Forelimb muscle (tissue), 1 donor: ENCODE measurements around the gene C16orf95. TPM values are rescaled to one million over a fixed set of nuclear protein-coding genes. Genes with fewer than 3 reads are reported as not detected.
"Not testable (repeated sequence)": the region's sequence is repeated elsewhere in the genome, so short reads cannot be mapped to it uniquely, and the experiment has no call there.

Experiments used
- DNase-seq: peaks from one replicate; pipeline ENCODE4 v3.0.0-alpha.2; 2013; ENCODE audit warnings: low read depth
- polyA plus RNA-seq: library from polyadenylated mRNA; unstranded; fragments of 120-200 nt; gene quantifications from one replicate; pipeline ENCODE4 v1.2.1, GENCODE V29; 2013; ENCODE audit not compliant: insufficient read length

Gene C16orf95
- polyA plus RNA-seq, 1 donor, result 2.9 TPM

DNA sequence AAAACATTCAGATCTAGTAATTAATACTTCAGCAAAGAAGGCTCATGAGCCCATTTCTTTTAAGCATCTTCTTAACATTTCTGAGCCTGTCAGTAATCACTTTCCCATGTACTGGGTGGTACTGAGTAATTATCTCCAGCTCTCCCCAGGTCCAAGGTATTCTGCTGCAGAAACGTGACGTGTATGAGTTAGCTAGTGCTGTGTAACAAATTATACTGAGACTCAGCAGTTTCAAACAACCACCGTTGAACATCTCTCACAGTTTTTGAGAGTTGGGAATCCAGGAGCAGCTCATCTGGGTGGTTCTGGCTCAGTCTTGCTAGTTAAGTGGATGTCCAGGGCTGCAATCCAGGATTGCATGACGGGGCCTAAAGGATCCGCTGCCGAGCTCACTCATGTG lies 25.2 kb downstream of the C16orf95 start:
- no peak for DNase-seq

GRCh38 chr16:87288753-87289362 lies 28.3 kb downstream of the C16orf95 start:
- DNase-seq, result no peak

DNA sequence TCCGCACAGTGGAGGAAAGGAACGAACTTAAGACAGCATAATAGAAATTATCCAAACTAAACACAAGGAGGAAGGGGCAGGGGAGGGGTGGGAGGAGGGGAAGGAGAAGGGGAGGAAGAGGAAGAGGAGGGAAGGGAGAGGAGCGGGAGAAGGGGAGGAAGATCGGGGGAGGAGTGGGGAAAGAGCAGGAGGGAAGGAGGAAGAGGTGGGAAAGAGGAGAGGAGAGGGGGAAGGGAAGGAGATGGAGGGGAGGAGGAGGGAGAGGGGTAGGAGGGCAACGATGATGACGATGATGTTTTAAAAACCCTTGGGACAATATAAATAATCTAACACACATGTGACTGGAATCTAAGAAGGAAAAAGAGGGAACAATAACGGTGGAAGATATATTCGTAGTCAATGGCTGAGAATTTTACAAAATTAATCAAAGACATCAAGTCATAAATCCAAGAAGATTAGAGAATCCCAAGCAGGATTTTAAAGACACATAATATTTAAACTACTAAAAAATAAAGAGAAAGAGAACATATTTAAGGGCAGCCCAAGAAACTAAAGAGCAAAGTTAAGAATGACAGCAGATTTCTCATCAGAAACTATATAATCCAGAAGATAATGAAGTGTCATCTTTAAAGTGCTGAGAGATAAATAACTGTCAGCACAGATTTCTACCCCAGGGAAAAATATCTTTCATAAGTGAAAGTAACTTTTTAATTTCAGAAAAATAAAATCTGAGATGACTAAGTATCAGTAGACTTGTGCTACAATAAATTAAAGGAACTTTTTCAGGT lies 30.2 kb downstream of the C16orf95 start:
- no peak for DNase-seq

DNA sequence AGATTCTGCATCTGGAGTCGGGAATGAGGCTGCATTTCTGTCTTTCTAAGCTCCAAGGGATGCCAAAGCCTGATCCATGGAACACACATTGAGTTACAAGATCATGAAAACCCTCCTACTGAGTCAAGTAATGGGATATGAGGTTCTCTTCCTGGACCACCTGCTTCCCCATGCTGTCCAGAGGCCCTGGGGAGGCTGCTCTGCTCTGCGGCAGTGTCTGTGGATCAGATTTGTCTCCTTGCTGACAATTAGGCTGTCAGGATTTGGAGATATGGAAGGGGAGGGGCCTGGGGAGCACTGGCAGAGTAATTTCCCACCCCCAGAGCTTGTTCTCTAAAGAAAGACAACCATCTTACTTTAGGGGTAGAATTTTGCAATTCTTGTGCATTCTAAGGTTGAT lies 33.0 kb downstream of the C16orf95 start:
- DNase-seq, result no peak

DNA sequence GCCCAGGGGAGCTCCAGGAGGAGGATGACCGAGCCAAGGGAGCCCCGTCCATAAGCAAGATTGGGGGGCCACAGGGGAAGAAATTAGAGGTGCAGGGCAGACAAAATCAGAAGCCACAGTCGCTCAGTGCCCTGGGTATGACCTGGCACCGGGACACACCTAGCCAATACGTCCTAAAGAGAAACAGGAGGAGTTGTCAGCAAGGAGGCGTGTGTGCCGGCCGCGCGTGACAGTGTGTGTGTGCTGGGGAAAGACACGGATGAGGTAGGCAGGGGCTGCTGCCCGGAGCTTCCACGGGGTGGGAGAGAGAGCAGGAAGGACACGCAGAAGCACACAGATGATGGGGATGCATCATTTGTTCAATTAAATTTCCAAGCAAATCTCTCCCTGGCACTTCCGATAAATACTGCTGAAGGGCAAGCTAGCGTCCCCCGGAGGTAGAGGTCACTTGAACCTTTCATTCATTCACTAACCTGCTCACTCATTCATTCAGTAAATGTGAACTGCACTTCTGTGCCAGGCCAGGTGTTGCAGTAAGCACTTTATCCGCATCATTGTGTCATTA lies 38.0 kb downstream of the C16orf95 start:
- DNase-seq, result no peak

- peak; percentile 25 for DNase-seq
Measured at GRCh38 chr16:87278191-87279093, 38.8 kb downstream of the C16orf95 start.

DNA sequence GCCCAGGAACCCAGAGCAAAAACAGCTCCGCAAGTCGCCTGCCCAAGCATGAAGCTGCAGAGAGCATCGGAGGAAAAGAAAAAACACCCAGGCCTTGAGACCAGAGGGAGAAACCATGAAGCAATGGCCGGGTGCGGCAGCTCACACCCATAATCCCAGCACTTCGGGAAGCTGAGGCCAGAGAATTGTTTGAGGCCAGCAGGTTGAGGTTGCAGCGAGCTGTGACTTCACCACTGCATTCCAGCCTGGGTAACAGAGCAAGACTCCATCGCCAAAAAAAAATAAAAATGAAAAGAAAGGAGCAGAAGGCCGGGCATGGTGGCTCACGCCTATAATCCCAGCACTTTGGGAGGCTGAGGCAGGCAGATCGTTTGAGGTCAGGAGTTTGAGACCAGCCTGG lies 40.3 kb downstream of the C16orf95 start:
- DNase-seq, result no peak

DNA sequence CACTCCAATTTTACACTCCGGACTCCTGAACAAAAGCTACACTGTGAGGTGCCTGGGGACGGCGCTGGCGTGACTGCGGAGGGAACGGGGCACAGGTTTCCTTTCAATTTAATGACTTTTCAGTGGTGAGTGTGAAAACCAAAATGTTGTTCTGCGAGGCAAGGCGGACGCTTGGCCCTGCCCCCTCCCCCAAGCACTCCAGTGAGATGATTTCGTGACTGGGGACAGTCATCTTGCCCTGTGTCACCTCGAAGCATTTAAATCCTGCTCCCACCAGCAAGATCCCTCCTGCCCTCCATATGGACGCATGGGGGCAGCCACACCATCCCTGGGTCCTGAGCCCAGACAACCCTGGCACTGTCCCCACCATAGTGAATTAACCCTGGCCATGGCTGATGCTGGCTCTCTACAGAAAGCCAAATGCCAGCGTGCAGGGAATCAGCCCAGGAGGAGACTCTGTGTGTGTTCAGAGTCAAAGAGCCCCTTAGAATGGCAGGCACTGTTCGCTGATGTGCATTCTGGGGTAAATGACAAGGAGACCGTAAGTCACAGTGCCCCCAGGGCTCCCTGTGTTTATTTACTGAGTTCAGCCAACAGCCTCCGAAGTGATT lies 41.0 kb downstream of the C16orf95 start:
- DNase-seq, result no peak

GRCh38 chr16:87274794-87275193 lies 42.4 kb downstream of the C16orf95 start:
- no peak for DNase-seq

GRCh38 chr16:87273471-87274030 lies 43.6 kb downstream of the C16orf95 start:
- no peak for DNase-seq

- no peak for DNase-seq
Measured at GRCh38 chr16:87271256-87271655, 45.9 kb downstream of the C16orf95 start.

DNA sequence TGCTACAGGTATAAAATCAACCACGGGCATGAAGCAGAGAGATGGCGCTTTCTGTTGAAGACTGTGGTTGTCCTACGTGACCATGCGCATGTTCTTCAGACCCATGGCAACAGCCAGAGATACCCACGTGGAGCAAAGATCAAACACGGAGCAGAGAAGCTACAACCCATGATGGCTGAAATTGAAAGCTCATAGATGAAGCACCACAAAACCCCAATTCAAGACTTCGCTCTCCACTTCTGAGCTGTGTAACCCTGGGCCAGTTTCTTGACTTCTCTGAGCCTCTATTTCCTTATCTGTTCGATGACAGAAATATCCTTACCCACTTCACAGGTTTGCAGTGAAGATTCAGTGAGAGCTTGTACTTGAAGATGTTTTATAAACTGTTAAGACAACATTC lies 49.6 kb downstream of the C16orf95 start:
- no peak for DNase-seq

DNA sequence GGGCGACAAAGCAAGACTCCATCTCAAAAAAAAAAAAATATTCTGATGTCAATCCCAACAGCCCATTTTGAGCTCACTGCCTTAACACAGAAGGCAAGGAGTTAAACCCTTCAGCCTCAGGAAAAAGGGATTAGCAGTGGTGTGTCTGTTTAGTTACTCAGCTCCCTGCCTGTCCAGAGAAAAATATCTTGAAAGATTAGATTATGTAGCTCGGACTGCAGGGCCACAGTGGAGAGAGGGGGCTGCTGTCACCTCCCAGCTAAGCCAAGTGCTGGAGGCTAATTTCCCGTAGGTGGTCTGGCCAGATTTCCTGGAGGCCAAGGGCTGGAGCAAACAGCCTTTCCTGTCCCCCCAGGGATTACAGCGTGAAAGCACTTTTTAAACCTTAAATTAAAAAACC lies 50.3 kb downstream of the C16orf95 start:
- DNase-seq, result no peak

GRCh38 chr16:87265261-87265660 lies 51.9 kb downstream of the C16orf95 start:
- no peak for DNase-seq

DNA sequence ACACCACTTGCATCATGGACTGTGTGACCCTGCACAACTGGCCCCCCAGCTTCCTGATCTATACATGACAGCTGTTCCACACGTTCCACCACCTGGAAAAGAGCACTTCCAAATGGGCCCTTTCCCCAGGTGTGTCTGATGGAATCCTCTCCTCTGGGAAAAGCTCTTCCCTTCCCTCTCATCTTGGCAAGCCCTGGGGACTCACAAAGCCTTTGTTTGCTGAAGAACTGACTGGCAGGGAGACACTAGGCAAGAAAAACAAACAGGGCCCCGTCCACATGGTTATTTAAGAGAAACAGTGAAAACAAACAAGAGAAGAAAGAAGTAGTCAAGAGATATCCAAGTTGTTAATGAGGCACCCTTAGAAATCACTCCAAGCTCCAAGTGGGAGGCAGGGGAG lies 52.6 kb downstream of the C16orf95 start:
- no peak for DNase-seq

- no peak for DNase-seq
Measured at GRCh38 chr16:87263418-87264052, 53.7 kb downstream of the C16orf95 start.

DNA sequence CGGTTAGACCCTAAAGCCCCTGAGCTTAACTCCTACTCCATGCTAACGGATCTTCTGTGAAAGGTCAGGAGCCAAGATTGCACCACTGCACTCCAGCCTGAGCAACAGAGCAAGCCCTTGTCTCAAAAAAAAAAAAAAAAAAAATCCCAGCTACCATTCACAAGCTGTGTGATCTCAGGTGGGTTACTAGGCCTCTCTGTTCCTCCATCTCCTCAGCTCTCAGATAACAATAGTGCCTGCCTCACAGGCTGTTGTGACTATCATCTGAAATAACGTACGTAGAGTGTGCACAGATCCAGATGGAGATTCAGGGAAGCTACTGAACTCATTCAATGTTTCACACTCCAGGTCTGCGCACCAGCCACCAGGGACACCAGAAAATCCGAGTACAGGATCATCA lies 57.8 kb downstream of the C16orf95 start:
- no peak for DNase-seq

- not testable (repeated sequence) for DNase-seq
Measured at GRCh38 chr16:87258653-87259052, 58.5 kb downstream of the C16orf95 start.

- DNase-seq, result no peak
Measured at GRCh38 chr16:87255866-87256265, 61.3 kb downstream of the C16orf95 start.

DNA sequence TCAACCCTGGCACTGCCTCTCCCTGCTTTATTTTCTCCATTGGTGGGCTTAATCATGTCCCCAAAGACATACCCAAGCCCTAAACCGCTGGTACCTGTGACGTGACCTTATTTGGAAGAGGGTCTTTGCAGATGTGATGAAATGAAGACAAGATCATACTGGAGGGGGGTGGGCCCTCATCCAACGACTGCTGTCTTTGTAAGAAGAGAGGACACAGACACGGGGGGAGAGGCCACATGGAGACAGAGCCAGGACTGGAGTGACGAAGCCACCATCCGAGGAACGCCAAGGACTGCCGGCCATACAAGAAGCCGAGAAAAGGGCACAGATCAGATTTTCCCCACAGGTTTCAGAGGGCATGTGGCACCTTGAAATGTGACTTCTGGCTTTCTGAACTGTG lies 62.5 kb downstream of the C16orf95 start:
- no peak for DNase-seq

DNA sequence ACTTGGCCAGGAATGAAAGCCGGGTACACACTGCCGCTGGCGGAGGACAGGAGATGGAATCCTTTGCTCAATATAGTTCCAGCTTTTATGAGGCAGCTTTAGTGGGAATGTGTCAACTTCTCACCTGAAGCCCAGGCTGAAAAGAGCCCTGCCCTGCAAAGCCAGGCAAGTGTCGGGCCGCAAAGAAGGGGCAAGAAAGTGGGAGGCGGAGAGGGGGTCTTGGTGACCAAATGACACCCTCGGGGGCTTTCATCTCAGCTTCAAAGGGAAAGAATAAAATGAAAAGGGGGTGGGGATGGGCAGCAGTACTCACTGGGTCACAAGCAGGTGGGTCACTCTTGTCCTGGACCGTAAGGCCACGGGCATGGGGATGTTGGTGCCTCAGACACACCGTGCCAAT lies 62.9 kb downstream of the C16orf95 start:
- DNase-seq, result no peak
